Measurements from ENCODE around the gene MERTK.

DNA sequence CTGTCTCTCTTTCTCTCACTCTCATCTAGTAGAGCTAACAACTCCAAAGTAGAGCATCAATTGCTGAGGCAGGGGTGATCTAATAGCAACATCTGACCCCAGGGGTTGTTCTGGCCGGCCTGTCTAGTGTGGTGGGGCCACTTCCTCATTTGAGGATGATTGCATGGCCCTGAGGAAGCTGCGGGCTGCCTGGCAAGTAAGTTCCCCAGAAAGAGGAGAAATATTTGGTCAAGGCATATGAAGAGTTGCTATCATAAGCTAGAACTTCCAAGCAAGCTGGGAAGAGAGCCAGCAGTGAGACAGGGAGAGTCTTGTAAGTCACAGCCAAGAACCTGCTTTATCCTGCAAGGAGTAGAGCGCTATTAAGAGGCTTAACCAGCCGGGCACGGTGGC lies 105.8 kb downstream of the MERTK start:
- TF ChIP-seq GATA2 (IDR thresholded peaks at IDR 0.05; ENCODE audit: low read depth, low read length), result no peak
- TF ChIP-seq GATA3 (IDR thresholded peaks at IDR 0.05; ENCODE audit: low read depth, low read length), result no peak

All from SH-SY5Y (cell line).